ENCODE data around the gene MRPS7.

GRCh38 chr17:75240394-75241142 lies 21.1 kb upstream of the MRPS7 start:
- TF ChIP-seq FOXM1 (IDR thresholded peaks at IDR 0.05; ENCODE audit: borderline replicate concordance, low read depth), result no peak
- no peak for TF ChIP-seq EP300 (IDR thresholded peaks at IDR 0.05; ENCODE audit: borderline replicate concordance)
- TF ChIP-seq MAX (IDR thresholded peaks at IDR 0.05), result no peak
- TF ChIP-seq RAD21 (IDR thresholded peaks at IDR 0.05; ENCODE audit: low read depth), result peak; percentile 44; the same call in 1 of the 2 replicates
- TF ChIP-seq EGR1 (IDR thresholded peaks at IDR 0.05), result no peak
- no peak for TF ChIP-seq TAF1 (IDR thresholded peaks at IDR 0.05; ENCODE audit: low read depth)
- no peak for TF ChIP-seq YY1 (IDR thresholded peaks at IDR 0.05; ENCODE audit: low read depth)
- TF ChIP-seq CEBPB (IDR thresholded peaks at IDR 0.05), result no peak
- TF ChIP-seq CREB1 (IDR thresholded peaks at IDR 0.05; ENCODE audit: low read depth), result no peak
- no peak for TF ChIP-seq REST (IDR thresholded peaks at IDR 0.05; ENCODE audit: low read depth)
- TF ChIP-seq NFIC (IDR thresholded peaks at IDR 0.05), result no peak
- peak; percentile 80 for TF ChIP-seq USF1 (IDR thresholded peaks at IDR 0.05)
- 0 out of 2 replicates have a peak, but pooled peaks have one; percentile 5 for TF ChIP-seq TEAD4 (IDR thresholded peaks at IDR 0.05)
